T47D (cell line): ENCODE data around the gene CEBPB.

ENCODE experiments used
- DNase-seq, 2 experiments: peaks; one replicate each; pipeline versions ENCODE4 v3.0.0 to v3.0.0-alpha.2; 2011 to 2012; ENCODE audit warnings: low read depth in 1 of 2, low spot score in 1 of 2
- JUND ChIP-seq: IDR thresholded peaks from 2 replicates; pipeline ENCODE4 v1.6.1; 2012; ENCODE audit warnings: low read depth
- in situ Hi-C: cut with HindIII; loops from 2 replicates; pipeline ENCODE4 v1.10.0; 2016; ENCODE audit warnings: low sequenced_read_pairs, low pct_unique_long_range_greater_than_20kb

CEBPB gene

GRCh38 chr20:50233325-50234212, 42.9 kb downstream of the CEBPB start:
- in situ Hi-C loops: no loop called here
- no peak for TF ChIP-seq JUND
- DNase-seq: no peak

- in situ Hi-C loops: no loop called here
- no peak for TF ChIP-seq JUND
- no peak for DNase-seq
Observed at GRCh38 chr20:50234288-50234687, 43.7 kb downstream of the CEBPB start.

DNA sequence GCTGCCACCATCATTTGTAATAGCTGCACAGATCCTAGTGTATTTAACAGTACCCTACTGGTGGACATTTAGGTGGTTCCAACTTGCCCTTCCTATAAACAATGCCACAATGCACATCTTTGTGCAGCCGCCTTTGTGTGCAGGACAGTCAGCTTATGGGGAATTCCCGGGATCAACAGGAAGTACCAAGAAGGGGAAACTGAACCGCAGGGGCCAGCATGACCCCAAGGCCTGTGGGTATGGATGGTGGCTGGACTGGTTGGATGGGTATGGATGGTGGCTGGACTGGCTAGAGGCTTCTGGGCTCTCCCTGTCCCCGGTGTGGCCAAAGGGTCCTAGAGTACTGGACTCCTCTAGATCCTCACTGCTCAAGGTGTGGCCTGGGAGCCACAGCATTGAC, 46.7 kb downstream of the CEBPB start:
- in situ Hi-C loops: no loop called here
- no peak for TF ChIP-seq JUND
- peak in 1 of 2 experiments; percentile 92 for DNase-seq

GRCh38 chr20:50238081-50238800, 47.6 kb downstream of the CEBPB start:
- no peak for TF ChIP-seq JUND
- in situ Hi-C loops: no loop called here

DNA sequence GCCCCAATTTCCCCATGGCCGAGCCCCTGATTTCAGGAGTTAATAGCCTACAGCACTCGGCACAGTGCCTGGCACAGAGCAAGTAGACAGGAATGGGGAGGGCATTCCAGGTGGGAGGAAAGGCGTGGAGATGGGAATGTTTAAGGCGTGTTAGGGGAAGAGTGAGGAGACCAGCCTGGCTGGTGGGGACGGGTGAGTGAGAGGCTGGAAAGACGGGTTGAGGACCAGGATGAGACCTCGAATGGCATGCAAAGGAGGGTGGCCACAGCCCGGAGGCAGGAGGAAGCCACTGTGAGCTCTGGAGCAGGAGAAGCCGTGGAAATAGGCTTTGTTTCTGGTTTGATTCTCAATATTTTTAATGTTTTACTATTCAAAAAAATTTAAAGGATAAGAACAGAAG, 49.5 kb downstream of the CEBPB start:
- TF ChIP-seq JUND: no peak
- in situ Hi-C loops: no loop called here
- DNase-seq: peak; percentile 58 to 82

More at GRCh38 chr20:50238081-50238800, 47.6 kb downstream of the CEBPB start:
- no peak for DNase-seq

DNA sequence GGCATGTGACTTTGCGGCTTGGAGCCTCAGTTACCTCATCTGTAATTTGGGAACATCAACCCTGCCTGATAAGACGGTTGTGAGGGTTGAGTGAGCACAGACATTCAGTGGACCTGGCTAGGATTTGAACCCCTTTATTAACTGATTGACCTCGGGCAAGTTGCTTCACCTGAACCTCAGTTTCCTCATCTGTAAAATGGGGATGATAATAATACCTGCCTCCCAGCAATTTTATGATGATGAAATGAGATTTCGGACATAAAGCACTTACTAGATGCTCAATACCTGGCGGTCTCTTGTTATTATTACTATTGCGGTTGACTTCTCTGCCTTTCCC, 51.5 kb downstream of the CEBPB start:
- in situ Hi-C loops: no loop called here
- no peak for DNase-seq
- no peak for TF ChIP-seq JUND
